Lower leg skin (tissue), 3 donors: ENCODE data around the gene TREM2.

Experiments used
- CTCF ChIP-seq, 3 donors: fragments of 450-650 bp; IDR thresholded peaks; one replicate each; pipeline ENCODE4 v1.5.1; 2016; ENCODE audit warnings: antibody characterized with exemption in 3 of 3, mild to moderate bottlenecking in 3 of 3, moderate library complexity in 2 of 3
- POLR2A ChIP-seq, 2 donors: fragments of 450-650 bp; IDR thresholded peaks; one replicate each; pipeline ENCODE4 v1.6.1; 2016 to 2017; ENCODE audit warnings: antibody characterized with exemption in 2 of 2, mild to moderate bottlenecking in 1 of 2, moderate library complexity in 1 of 2

GRCh38 chr6:41161851-41162552, 914 bp downstream of the TREM2 start:
- TF ChIP-seq CTCF (IDR thresholded peaks at IDR 0.05) (no peak), POLR2A (IDR thresholded peaks at IDR 0.05) (no peak)
